ENCODE data around the gene DNAL1. TPM values are rescaled to one million over a fixed set of nuclear protein-coding genes. Genes with fewer than 3 reads are reported as not detected.
"Not testable (repeated sequence)": the region's sequence is repeated elsewhere in the genome, so short reads cannot be mapped to it uniquely, and the experiment has no call there.

DNAL1 gene
- total RNA-seq, 1 donor from 2014 or later = 5.9 TPM

GRCh38 chr14:73696466-73697400, 51.9 kb downstream of the DNAL1 start:
- DNase-seq (ENCODE audit: low read depth, low spot score) = no peak

DNA sequence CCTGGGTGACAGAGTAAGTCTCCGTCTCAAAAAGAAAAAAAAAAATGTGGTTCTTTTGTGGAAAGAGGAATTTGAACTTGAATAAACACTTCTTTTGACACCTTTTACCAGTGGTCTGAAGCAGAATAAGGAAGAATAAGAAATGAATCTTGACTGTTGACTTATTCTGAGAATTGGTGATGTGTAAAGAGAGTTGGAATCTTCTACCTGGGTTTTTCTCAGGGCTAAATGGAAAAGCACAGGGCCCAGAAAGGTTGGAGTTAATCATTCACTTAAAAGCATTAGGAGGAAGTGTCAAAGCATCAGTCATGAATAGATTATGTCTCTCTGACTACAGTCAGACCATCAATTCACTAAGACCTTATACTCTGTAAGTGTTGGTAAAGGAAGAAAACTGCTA, 55.5 kb downstream of the DNAL1 start:
- no peak for DNase-seq (ENCODE audit: low read depth, low spot score)

GRCh38 chr14:73708076-73708475, 63.3 kb downstream of the DNAL1 start:
- not testable (repeated sequence) for DNase-seq (ENCODE audit: low read depth, low spot score)

DNA sequence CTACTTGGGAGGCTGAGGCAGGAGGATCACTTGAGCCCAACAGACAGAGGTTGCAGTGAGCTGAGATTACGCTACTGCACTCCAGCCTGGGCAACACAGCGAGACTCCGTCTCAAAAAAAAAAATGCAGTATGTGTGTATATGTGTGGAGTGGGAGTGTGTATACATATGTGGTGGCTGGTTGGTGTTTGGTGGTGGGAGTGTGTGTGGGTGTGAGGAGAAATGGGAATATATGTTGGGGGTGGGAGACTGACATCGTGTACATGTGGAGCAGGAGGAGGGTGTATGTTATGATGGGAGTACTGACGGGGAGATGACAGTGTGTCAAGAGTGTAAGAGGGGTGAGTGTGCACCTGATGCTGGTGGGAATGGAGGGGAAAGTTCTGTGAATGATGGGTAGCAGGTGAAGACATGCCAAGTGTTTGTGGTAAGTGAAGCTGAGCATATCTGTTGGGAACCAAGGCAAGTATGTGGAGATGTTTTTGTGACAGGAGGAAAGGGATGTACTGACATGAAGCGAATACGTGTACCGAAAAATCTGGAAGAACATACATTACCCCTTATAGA, 65.2 kb downstream of the DNAL1 start:
- DNase-seq (ENCODE audit: low read depth, low spot score) = no peak

DNA sequence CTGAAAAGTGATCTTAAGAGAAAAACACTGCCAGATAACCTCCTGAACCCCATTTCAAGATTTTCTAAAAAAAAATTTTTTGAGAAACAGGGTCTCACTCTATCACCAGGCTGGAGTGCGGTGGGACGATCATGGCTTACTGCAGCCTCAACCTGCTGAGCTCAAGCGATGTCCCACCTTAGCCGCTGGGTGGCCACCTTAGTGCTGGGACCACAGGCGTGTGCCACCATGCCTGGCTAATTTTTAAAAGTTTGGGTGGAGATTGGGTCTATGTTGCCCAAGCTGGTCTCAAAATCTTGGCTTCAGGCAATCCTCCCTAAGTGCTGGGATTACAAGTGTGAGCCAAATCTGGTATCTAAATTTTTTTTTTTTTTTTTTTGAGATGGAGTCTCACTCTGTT, 66.0 kb downstream of the DNAL1 start:
- no peak for DNase-seq (ENCODE audit: low read depth, low spot score)

DNA sequence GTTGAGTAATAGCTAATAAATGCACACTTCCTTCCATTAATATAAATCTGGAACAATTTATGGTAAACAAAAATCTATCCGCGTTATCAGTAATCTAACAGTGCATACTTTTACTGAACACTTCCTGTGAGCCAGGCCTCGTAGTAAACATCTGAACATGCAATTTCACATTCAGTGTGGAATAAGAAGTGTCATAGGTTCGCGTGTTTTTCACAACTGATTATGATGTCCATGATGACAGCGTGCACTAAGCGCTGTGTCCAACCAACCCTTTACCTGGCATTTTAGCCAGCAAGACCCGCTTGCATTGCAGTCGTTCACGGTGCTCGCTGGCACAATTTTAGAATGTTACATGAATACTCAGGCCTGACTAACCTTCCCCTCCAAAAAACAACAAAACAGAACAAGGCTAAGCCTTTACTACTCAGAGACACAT, 67.3 kb downstream of the DNAL1 start:
- DNase-seq (ENCODE audit: low read depth, low spot score) = no peak

GRCh38 chr14:73712540-73713180, 67.9 kb downstream of the DNAL1 start:
- DNase-seq (ENCODE audit: low read depth, low spot score) = no peak

- DNase-seq (ENCODE audit: low read depth, low spot score) = no peak
These were observed 68.5 kb downstream of the DNAL1 start for GRCh38 chr14:73713206-73713802.

DNA sequence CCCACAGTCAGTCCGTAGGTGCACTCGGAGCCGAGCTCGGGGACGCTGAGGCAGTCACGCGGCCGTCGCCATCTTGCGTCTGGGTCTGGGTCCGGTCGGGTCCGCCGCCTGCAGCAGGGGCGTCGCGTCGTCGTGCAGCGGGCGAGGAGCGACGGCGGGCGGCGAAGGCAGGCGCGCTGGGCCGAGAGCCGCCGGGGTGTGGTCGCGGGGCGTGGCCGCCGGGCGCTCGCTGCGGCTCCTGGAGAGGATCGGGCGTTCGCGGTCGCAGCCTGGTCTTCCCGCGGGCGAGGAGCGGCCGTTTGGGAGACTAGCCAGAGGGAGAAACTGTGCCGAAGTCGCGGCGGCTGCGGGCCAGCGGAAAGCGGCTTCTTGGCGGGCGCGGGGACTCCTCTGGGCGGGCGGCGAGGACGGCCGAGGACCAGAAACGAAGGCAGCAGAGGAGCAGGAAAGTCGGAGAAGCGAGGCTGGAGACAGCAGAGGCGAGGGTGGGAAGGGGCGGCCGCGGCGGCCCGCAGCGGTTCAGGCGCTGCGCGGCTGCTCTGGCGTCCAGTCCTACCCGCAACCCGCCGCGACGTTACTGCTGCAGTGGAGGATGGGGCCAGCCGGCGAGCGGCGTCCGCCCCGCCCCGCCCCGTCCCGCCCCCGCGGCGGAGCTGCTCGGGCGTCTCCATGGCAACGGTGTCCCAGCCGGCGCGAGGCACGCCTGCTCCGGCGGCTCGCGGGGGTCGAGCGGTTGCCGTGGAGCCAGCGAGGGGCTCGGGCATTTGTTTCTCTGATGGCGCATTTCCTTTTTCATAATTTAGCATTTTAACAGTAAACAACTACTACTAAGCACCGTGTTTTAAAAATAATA, 69.2 kb downstream of the DNAL1 start, which contains the start of gene PNMA1:
TSS of gene PNMA1 (minus strand) at position 582 of the 853 bp plus-strand sequence. CDS start 745 bp downstream, outside the sequence.
- no peak for DNase-seq (ENCODE audit: low read depth, low spot score)

- DNase-seq (ENCODE audit: low read depth, low spot score) = no peak
These were observed 69.9 kb downstream of the DNAL1 start for GRCh38 chr14:73714656-73715081.

DNA sequence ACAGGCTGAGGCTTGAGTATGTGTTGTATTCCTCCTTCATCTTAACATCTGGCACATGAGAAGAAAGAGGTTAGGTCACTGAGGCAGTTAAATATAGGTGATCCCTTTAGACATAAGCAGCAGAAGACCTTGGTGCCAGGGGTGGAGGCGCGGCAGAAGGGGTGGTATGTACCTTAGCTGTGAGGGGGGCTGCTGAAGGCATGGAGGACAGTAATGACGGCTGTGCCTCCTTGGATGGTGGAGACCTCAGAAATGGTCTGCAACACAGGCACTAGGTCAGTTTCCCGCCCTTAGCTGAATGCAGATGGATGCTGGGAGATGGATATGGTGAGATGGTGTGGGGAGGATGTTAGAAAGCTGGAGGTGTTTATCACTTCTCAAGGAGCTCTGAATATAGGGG, 70.9 kb downstream of the DNAL1 start:
- DNase-seq (ENCODE audit: low read depth, low spot score) = no peak

DNA sequence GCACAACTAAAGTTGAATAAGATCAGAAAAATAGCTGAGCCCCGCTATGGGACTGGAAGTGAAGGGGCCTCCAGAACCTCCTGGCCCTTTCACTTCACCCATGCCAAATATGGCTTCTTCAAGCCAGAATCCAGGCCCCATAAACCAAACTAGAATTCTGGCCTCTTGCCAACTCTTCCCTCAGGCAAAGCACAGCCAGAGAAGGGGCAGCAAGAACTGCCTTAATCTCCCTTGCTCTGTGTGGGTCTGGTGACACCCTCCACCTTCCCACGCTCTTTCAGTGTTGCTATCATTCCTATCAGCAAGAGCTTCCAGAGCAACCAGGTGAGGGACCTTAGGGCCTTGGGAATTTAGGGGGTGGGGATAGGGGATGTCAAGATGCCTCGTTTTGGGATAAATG, 72.5 kb downstream of the DNAL1 start:
- DNase-seq (ENCODE audit: low read depth, low spot score) = no peak

DNA sequence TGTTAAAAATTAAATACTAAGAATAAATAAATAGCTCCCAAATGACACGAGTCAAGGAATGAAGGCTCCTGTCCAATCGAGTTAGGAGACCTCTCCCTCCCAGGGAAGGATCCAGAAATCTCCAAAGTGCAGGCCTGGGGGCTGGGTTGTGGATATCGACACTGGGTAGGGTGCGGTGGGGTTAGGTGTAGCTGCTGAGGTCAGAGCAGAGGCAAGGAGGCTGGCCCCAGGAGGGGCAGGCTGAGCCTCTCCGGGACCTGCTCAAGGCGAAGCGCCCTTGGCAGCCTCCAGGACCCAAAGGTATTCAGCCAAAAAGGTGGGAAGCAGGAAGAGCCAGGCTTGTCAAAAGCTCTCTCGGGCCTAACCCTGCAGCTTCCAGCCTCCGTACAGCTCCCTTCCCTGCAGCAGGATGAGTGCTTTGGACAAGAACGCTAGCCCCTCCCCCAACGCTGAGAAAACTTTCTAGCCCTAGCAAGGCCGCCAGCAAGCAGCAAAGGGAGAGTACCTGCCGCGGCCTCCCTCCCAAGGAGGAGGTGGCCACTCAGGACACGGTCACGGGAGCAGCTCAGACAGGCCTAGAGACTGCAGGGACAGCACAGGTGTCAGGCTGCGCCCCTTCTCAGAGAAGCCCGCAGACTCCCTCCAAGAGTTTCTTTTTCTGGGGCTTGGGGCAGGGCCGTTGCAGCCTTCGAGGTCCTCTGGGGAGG, 73.1 kb downstream of the DNAL1 start:
- no peak for DNase-seq (ENCODE audit: low read depth, low spot score)

DNA sequence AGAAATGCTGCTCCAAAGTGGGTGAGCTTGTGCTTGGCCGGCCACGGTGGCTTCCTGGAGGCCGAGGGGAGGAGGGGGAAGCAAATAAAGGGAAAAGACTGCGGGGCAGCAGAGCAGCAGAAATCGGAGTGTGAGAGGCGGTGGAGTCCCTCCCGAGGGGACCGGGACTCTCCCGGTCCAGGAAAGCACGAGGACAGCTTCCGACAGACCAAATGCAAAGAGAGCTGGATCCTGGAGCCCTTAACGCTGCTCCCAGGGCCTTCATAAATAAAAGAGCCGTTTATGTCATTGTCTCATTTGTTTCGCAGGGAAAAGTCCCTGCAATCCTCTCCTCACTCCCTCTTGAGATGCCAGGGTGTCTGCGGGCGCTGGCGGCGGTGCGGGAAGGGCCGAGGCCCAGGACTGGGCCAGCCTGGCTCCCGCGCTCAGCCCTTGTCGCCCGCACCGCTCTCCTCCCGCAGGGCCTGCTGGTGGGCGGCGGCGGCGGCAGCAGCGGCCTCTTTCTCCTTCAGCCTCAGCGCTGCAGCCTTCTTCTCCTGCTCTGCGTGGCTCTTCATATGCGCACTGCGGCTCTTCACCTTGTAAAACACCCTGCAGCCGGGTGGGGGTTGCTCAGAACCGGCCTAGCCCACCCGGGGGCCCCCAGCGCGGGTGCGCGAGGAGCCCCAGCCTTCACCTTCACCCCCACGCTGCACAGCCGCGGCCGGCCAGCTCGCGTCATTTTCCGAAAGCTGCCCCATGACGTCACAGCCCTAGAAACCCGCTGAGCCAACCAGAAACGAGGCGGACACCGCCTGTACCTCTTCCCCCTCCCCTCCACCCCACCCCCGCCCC, 73.8 kb downstream of the DNAL1 start:
- no peak for DNase-seq (ENCODE audit: low read depth, low spot score)

- no peak for DNase-seq (ENCODE audit: low read depth, low spot score)
These were observed 74.6 kb downstream of the DNAL1 start for GRCh38 chr14:73719361-73719760.

DNA sequence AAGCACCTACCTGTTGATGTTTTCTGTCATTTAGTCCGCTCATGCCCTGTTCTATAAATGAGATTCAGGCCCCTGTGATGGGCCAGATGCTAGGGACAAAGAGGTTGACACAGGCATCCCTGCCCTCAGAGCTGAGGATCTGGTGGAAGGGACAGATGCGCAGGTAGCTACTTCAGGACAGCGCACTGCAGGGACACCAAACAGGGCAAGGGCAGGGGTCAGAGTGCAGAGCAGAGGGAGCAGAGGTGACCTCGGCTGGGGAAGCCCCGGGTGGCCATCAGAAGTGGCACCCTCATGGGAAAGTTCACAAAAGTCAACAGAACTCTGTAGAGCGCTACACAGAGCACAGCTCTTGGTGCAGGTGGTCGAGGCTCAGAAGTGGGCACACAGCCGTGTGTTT, 75.0 kb downstream of the DNAL1 start:
- no peak for DNase-seq (ENCODE audit: low read depth, low spot score)

DNA sequence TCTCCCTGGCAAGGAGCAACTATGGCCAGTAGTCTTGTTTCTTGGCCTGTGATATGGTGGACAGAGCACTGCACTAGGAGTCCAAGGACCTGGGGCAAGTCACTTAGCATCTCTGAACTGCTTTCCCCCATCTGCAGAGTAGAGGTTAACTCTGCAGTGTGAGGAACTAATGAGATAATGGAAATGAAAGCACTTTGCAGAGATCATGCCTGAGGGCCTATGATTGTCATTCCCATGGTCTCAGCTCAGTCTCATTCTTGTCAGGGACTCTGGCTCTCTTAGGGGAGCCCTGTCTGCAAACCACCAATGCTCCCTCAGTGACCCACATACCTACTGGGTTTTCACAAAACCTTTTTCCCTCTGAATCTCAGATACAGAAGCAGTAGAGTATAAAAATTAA, 75.8 kb downstream of the DNAL1 start:
- no peak for DNase-seq (ENCODE audit: low read depth, low spot score)

DNA sequence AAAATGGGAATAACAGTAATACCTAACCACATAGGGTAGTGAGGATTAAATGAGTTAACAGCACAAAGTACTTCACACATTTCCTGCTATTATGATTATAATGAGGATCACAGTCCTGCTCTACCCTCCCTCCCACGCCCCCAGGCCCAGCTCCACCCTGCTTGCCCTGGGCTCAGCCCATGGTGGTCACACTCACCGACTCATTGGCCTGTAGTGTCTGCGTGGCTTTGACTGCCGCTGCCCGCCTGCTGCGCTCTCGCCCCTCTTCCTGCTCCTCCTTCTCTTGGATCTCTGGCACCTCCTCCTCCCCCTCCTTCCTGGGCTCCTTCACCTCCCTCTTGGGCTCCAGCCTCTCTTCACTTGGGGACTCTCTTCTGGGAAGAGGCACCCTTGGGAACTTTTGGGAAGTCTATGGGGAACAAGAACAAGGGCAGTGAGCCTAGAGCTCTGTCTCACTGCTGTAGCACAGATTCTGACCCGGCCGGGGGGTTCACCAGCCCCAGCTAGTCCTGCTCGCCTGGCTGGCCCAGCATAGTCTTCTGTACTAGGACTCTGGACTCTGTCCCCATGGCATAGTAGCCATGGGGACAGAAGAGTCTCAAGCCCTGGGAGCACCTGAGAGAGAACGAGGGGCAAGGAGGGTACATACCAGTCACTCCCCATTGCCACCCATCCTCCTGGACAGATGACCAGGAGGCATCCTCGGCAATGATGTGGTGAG, 76.5 kb downstream of the DNAL1 start:
- DNase-seq (ENCODE audit: low read depth, low spot score) = no peak

- no peak for DNase-seq (ENCODE audit: low read depth, low spot score)
These were observed 77.8 kb downstream of the DNAL1 start for GRCh38 chr14:73722581-73722980.

All from pulmonary artery endothelial cell (primary cell).